Renal pelvis (tissue), 4 donors: ENCODE data around the gene CCDC40. TPM values are rescaled to one million over a fixed set of nuclear protein-coding genes. Genes with fewer than 3 reads are reported as not detected.

ENCODE experiments used
- DNase-seq: peaks from one replicate; pipeline ENCODE4 v3.0.0-alpha.2; 2013
- polyA plus RNA-seq, 3 donors: library from polyadenylated mRNA; unstranded; fragments of 120-200 nt; gene quantifications; one replicate each; pipeline ENCODE4 v1.2.1, GENCODE V29; 2013; ENCODE audit not compliant: insufficient read length in 3 of 3

The CCDC40 gene
- polyA plus RNA-seq, 3 donors: 10.9 to 22.2 (median 18.2) TPM

GRCh38 chr17:80111702-80112470 lies 75.4 kb downstream of the CCDC40 start:
- no peak for DNase-seq

- DNase-seq: no peak
Observed at GRCh38 chr17:80112471-80113032, 76.1 kb downstream of the CCDC40 start.

- no peak for DNase-seq
Observed at GRCh38 chr17:80113033-80113484, 76.6 kb downstream of the CCDC40 start.

GRCh38 chr17:80114758-80115157 lies 78.3 kb downstream of the CCDC40 start:
- no peak for DNase-seq

- DNase-seq: no peak
Observed at GRCh38 chr17:80115159-80115558, 78.7 kb downstream of the CCDC40 start.

- DNase-seq: no peak
Observed at GRCh38 chr17:80116276-80116920, 80.0 kb downstream of the CCDC40 start.

- DNase-seq: no peak
Observed at GRCh38 chr17:80116921-80117380, 80.5 kb downstream of the CCDC40 start.

GRCh38 chr17:80117491-80118401 lies 81.3 kb downstream of the CCDC40 start:
- no peak for DNase-seq

- DNase-seq: no peak
Observed at GRCh38 chr17:80118601-80119270, 82.3 kb downstream of the CCDC40 start.

GRCh38 chr17:80119271-80119791 lies 82.9 kb downstream of the CCDC40 start:
- no peak for DNase-seq

- no peak for DNase-seq
Observed at GRCh38 chr17:80119839-80120238, 83.4 kb downstream of the CCDC40 start.

GRCh38 chr17:80122026-80122575 lies 85.7 kb downstream of the CCDC40 start:
- DNase-seq: no peak

- no peak for DNase-seq
Observed at GRCh38 chr17:80122926-80123505, 86.6 kb downstream of the CCDC40 start.

GRCh38 chr17:80123791-80124190 lies 87.3 kb downstream of the CCDC40 start:
- DNase-seq: no peak

GRCh38 chr17:80124351-80124981 lies 88.0 kb downstream of the CCDC40 start:
- DNase-seq: no peak

GRCh38 chr17:80125656-80126448 lies 89.4 kb downstream of the CCDC40 start:
- no peak for DNase-seq

- no peak for DNase-seq
Observed at GRCh38 chr17:80126449-80126715, 89.9 kb downstream of the CCDC40 start.

- DNase-seq: no peak
Observed at GRCh38 chr17:80129006-80129565, 92.6 kb downstream of the CCDC40 start.

GRCh38 chr17:80130992-80131391 lies 94.5 kb downstream of the CCDC40 start:
- no peak for DNase-seq
